ENCODE results near the gene LLPH.
A peak's percentile ranks its signal among the peaks of the same experiment; 100 is the strongest.

The LLPH gene

GRCh38 chr12:66141299-66141698, 10.7 kb upstream of the LLPH start:
- DNase-seq: no peak

DNA sequence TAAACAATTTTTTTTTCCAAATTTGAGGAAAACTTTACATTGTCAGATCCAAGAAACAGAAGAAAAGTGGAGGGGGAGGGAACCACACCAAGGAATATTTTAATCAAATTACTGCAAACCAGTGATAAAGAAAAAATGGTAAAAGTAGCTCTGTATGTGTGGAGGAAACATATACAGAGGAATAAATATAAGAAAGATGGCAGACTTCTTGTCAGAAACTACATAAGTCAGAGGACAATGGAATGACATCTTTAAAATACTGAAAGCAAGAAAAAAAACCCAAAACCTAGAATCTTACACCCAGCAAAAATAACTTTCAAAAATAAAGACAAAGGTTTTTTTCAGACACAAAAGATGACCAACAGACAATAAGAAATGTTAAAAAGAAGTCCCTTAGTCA, 10.2 kb upstream of the LLPH start:
- no peak for DNase-seq

DNA sequence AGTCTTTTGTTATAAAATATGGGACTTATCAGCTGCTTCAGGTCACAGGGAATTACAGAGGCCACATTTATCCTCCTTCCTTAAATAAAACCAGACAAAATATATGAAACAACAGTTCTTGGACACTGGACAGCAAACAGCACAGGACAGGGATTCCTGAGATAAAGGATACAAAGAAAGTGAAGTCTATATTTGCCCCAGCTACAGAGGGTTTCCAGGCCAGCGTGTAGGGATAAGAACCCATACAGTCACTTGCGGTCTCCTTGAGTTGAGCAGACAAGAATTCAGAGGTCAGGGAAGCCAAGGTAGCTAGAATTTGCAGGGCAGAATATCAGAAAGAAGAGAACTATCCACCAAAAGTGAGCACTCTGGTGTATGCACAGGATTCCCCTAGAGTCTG, 8.8 kb upstream of the LLPH start:
- DNase-seq: no peak

GRCh38 chr12:66137937-66138336, 7.4 kb upstream of the LLPH start:
- DNase-seq: no peak

- DNase-seq: no peak
Measured at GRCh38 chr12:66132408-66132807, 1.9 kb upstream of the LLPH start.

DNA sequence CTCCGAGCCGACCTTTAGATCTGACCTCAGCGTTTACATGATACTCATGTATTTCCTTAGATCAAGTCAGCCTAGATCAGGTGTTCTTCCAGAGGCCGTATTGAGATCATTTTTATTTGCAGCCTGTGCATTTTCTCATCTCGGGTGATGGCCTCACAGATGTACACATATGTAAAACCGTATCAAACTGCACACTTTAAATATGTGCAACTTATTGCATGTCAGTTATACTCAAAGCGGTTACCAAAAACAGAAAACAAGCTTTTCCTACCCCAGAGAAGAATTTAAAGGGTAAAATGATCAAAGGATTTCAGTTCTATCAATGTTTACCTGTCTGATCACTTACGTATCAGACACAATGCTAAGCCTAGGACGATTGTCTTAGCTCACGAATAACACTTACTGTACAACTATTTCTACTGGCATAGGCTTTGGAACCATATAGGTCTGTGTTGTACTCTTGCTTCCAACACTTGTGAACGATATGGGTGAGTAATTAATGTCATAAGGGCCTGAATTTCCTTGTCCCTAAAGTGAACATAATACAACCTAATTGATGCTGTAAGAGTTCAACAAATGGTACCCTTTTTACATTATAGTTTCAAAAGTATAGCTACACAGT, 628 bp upstream of the LLPH start:
- no peak for DNase-seq

DNA sequence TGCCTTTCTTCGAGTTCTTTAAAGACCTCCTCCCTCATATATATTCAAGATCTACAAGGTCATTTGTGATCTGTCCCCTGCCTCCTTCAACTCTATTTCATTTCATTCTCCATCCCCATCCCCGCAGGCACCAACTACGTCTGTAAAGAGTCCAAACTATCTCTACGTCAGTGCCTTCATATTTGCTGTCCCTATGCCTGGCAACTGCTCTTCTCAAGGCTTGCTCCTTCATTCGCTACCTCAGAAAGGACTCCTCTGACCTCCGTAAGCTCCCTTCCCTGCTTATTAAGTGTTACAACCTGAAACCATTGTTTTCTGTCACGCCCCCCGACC, 650 bp downstream of the LLPH start:
- no peak for DNase-seq

- no peak for DNase-seq
Measured at GRCh38 chr12:66127650-66128049, 2.9 kb downstream of the LLPH start.

DNA sequence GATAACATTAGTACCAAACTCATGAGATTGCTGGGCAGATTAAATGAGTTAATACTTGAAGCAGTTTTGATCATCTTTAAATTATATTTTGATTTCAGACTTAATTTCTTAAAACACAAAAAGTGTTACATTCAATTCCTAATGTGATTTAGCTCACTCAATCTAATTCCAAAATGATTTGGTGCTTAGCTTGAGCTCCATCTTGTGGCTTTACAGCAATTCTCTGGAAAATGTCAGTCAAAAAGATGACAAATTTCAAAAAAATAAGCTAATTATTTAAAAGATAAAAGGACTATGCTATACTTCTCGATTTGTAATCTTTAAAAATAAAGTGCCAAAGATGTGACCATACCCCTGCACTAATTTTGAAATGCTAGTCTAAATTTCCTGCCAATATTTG, 10.1 kb downstream of the LLPH start:
- no peak for DNase-seq

- no peak for DNase-seq
Measured at GRCh38 chr12:66119870-66120241, 10.7 kb downstream of the LLPH start.

- no peak for DNase-seq
Measured at GRCh38 chr12:66119229-66119869, 11.2 kb downstream of the LLPH start.

DNA sequence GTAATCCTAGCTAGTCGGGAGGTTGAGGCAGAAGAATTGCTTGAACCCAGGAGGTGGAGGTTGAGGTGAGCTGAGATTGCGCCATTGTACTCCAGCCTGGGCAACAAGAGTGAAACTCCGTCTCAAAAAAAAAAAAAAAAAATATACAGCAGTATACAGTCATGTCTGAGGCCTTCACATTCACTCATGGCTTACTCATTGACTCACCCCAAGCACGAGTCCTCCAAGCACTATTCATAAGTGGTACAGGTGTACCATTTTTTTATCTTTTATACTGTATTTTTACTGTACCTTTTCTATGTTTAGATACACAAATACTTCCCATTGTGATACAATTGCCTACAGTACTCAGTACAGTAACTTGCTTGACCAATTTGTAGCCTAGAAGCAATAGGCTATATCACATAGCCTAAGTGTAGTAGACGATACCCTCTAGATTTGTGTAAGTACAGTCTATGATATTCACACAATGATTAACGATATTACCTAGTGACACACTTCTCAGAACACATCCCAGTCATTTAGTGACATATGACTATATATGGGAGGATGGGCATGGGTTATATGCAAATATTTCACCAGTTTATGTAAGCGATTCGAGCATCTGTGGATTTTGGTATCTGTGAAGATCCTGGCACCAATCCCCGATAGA, 12.2 kb downstream of the LLPH start:
- DNase-seq: no peak

- DNase-seq: no peak
Measured at GRCh38 chr12:66117242-66117641, 13.3 kb downstream of the LLPH start.

DNA sequence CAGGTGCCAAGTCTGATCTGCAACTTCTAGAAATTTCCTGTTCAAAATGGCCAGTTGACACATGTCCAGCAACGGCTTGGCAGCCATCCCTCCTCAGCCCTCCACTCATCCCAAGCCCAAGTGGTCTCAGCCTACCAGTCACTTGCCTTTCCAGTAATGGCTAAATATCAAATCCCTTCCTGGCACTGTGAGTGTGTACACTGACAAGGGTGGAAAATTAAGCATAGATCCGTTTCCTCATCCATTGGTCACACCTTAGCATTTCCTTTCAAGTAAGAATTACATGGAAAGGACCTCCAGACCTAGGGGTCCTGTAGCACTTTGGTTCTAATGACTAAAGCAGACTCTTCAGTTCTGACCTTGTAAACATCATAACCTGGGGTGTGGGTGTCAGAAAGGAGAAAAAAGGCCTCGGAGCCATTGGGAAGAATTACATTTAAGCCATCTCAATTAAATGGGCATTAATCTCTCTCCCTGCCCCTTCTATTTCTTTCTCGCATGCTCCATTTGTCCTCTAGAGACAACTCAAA, 15.4 kb downstream of the LLPH start:
- DNase-seq: no peak

DNA sequence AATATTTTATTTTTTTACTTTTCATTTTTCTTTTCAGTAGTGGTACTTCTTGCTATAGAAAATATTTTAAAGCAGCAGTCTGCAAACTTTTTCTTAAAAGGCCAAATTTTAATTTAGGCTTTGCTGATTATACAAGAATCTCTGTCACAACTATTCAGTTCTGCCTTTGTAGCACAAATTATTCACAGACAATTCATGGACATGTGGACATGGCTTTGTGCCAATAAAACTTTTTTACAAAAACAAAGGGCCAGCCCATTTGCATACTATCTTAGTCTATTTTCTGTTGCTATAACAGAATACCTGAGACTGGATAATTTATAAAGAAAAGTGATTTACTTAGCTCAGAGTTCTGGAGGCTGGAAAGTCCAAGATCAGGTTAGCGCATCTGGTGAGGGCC, 17.1 kb downstream of the LLPH start:
- no peak for DNase-seq

DNA sequence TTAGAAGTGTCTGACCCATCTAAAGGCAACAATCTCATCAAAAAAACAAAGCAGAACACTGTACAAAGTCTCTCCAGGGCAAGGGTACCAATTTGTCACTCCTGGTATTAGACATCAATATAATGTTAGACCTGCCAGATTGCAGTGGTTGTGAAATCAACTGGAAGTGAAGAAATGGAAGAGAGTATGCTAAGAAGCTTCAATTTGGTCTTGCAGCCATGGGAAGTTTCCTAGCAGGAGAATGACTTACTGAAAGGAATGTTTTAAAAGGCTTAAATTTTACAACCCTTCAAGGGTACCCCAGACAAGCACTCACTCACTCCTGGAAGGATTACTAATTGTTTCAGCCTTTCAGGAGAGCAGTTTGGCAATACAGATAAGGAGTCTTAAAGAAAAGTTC, 18.9 kb downstream of the LLPH start:
- DNase-seq: no peak

DNA sequence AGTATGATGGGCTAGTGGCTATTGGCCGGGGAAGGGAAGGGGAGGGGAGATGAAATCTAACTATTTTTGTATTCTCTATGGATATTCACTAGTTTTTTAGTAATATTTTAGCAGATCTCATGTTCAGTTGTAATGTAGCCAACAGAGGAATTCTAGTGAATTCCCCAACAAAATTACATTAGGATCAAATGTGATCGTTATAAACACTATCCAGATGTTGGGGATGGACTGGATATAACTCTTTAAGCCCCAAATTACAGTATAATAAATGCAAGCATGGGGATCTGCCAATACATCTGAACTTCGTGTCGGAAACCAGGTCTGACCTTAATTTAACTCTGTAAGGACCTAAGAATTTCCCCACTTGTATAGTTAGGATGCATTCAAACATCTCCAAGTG, 21.5 kb downstream of the LLPH start:
- DNase-seq: no peak

DNA sequence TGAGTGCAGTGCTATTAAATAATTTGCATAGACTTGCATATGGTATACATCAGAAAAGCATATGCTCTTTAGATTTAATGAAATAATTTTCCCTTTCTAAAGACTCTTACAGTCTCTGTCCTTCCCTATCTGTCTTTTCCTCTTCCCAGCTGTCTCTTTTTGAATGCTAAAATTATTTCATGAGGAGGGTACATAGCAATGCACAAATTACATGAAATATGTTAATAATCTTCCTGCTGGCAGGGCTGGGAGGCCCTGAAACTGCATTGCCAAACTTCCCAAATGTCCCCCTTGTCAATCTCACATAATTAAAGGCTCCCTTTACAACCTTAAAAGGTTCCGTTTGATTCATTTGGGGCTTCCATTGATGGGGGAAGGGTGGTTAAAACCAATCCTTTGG, 22.2 kb downstream of the LLPH start:
- DNase-seq: no peak

DNA sequence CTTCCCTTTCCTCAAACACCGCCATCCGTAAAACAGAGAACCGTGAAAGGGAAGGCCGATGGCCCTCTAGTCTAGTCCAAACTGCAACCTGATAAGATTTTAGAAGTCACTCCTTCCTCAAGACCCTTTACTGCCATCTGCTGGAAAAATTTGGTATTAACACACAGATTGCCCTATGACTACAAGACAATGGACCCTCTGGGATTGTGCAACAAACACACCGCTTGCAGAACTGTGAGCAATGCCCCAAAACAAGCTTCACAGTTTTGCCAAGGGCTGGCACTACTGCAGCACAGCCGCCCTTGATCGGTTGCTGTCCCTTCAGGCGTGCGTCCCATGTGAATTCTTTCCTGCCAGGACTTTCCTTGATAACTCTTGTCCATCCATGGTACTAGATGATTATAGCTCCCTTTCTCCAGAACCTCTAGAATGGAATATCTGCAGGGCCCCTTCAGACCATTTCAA, 23.1 kb downstream of the LLPH start:
- peak; percentile 39 for DNase-seq

DNA sequence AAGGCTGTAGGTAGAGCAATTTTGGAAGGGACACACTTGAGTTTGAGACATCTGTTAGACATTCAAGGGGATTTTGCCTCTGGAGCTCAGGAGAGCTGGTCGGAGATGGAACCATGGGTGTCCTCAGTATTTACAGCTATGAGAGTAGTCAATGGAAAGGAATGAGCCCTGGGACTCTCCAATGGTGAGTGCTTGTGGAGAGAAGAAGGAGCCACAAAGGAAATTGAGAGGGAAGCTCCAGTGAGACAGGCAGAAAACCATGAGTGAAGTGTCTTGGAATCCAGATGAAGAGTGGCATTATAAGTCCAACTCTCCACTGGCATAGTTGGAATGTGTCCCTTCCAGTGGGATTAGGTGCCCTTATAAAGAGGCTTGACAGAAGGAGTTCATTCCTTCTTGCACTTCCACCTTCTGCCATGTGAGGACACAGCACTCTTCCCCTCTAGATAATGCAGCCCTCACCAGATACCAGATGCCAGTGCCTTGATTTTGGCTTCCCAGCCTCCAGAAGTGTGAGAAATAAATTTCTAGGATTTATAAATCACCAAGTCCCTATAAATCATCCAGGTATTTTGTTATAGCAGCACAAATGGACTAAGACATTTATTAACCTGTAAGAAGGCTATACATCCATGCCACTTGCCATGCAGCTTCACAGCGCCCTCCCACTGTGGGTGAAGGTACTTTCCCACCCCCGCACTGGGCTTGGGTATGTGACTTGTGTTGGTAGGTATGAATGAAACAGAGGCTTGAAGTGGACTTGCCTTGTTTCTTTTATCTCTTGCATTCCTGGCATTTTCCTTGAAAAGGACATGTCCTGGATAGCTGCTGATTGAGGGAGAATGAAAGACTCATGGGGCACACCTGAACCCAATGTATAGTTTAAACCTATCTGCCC, 27.3 kb downstream of the LLPH start:
- DNase-seq: no peak

DNA sequence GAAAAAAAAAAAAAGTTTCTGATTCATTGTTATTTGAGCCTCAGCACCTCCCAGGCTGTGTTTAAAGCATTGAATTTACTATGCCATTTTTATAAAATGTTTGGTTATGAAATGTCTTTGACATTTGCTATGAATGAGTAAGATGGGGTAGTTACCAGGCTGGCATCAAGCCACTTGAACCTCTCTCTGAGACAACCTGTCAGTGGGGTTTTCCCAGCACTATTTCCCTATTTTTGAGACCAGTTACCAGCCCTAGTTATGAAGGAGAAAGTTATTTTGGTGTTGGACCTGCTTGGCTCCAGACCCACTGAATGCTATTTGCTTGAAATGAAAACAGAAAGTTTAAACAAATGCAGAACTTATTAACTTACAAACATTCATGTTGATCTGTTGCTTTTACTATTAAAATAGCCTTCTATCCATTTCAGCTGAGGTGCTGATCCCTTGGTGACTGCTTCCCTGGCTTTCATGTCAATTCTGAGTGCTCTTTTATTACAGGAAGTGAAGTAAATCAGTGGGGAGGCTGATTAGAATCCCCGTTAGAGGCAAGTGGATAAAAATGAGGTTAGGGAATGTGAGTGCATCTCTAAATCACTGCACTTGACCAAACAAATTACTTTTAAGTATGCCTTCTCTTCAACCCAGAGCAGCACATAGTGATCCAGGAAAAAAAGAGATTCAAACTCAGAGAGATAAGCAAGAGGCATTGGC, 37.8 kb downstream of the LLPH start:
- no peak for DNase-seq

DNA sequence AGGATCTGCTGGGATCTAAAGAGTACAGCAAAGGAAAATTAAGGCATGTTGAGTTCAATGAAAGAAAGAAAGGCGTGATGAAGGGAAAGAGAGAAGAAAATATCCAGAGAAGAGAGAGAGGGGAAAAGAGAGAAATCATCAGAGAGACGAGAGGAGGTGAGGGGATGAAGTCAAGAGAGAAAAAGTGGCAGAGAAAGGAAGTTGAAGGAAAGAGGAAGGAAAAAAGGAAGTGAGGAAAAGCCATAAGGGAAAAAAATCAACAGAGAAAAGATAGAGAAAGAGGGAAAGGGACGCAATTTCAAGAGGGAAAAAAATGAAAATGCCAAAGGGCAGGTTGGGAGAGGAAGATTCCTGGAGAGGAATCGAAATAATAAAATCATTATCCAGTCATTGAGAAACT, 40.4 kb downstream of the LLPH start:
- DNase-seq: no peak

Measured in activated CD4-positive, CD25-positive, alpha-beta regulatory T cell treated with anti-CD3 and anti-CD28 coated beads, Interleukin-2, amount 50 U/mL, for 72 hours (primary cell).